Mesenchymal stem cell (in vitro differentiated cells and primary cell): Measurements from ENCODE around the gene CPE.
A peak's percentile ranks its signal among the peaks of the same experiment; 100 is the strongest.

Experiments used
- DNase-seq: peaks from one replicate; pipeline ENCODE4 v3.0.0-alpha.2; 2013
- H2AFZ ChIP-seq: one replicate; pipeline ENCODE4 v1.6.1; 2013; ENCODE audit warnings: low read depth, mild to moderate bottlenecking, control low read depth, inconsistent platforms, low read length, moderate library complexity
- H2AK5ac ChIP-seq: 2 replicates; pipeline ENCODE4 v1.6.1; 2013; ENCODE audit warnings: low read length, moderate library complexity, mild to moderate bottlenecking, inconsistent platforms; ENCODE audit not compliant: severe bottlenecking
- H2BK120ac ChIP-seq: one replicate; pipeline ENCODE4 v1.6.1; 2013; ENCODE audit warnings: low read depth, mild to moderate bottlenecking, inconsistent platforms, low read length, moderate library complexity
- H2BK12ac ChIP-seq, 2 experiments: one replicate each; pipeline ENCODE4 v1.6.1; 2013; ENCODE audit warnings: inconsistent platforms in 2 of 2, low read length in 2 of 2, mild to moderate bottlenecking in 2 of 2, moderate library complexity in 2 of 2, control low read depth in 1 of 2
- H2BK15ac ChIP-seq: one replicate; pipeline ENCODE4 v1.6.1; 2013; ENCODE audit warnings: mild to moderate bottlenecking, low read depth, inconsistent platforms; ENCODE audit not compliant: poor library complexity, severe bottlenecking
- H2BK5ac ChIP-seq: 2 replicates; pipeline ENCODE4 v1.6.1; 2013; ENCODE audit warnings: low read depth, mild to moderate bottlenecking, low read length, control low read depth, inconsistent platforms; ENCODE audit not compliant: poor library complexity, severe bottlenecking
- H3K14ac ChIP-seq, 2 experiments: one replicate each; pipeline ENCODE4 v1.6.1; 2013; ENCODE audit warnings: inconsistent platforms in 2 of 2, low read length in 2 of 2, control low read depth in 1 of 2, mild to moderate bottlenecking in 1 of 2, moderate library complexity in 1 of 2
- H3K18ac ChIP-seq, 2 experiments: one replicate each; pipeline ENCODE4 v1.6.1; 2013; ENCODE audit warnings: inconsistent platforms in 2 of 2, low read length in 2 of 2, control low read depth in 1 of 2, low read depth in 1 of 2, mild to moderate bottlenecking in 1 of 2
- H3K23ac ChIP-seq, 2 experiments: one replicate each; pipeline ENCODE4 v1.6.1; 2013; ENCODE audit warnings: inconsistent platforms in 2 of 2, low read length in 2 of 2, mild to moderate bottlenecking in 2 of 2, moderate library complexity in 2 of 2, control low read depth in 1 of 2
- H3K27ac ChIP-seq: 2 replicates; pipeline ENCODE4 v1.5.1; 2013; ENCODE audit warnings: mild to moderate bottlenecking, moderate library complexity, low read length, control low read depth, inconsistent platforms; ENCODE audit not compliant: poor library complexity, severe bottlenecking
- H3K27me3 ChIP-seq, 2 experiments: 2 replicates each; pipeline versions ENCODE4 v1.6.1 to v1.7.0; 2013; ENCODE audit warnings: low read length in 2 of 2, mild to moderate bottlenecking in 2 of 2, moderate library complexity in 2 of 2, control low read depth in 1 of 2, inconsistent platforms in 1 of 2; ENCODE audit not compliant: control insufficient read depth in 1 of 2, insufficient read depth in 1 of 2
- H3K36me3 ChIP-seq, 2 experiments: 2 replicates each; pipeline versions ENCODE4 v1.6.1 to v1.7.0; 2013; ENCODE audit warnings: low read length in 2 of 2, control low read depth in 1 of 2, inconsistent platforms in 1 of 2, low read depth in 1 of 2, mild to moderate bottlenecking in 1 of 2; ENCODE audit not compliant: insufficient read depth in 2 of 2, control insufficient read depth in 1 of 2
- H3K4ac ChIP-seq, 2 experiments: one replicate each; pipeline ENCODE4 v1.6.1; 2013; ENCODE audit warnings: inconsistent platforms in 2 of 2, low read length in 2 of 2, mild to moderate bottlenecking in 2 of 2, moderate library complexity in 2 of 2, control low read depth in 1 of 2, low read depth in 1 of 2
- H3K4me1 ChIP-seq: 2 replicates; pipeline ENCODE4 v1.6.1; 2013; ENCODE audit warnings: low read depth, low read length, control low read depth; ENCODE audit not compliant: control insufficient read depth, insufficient read depth
- H3K4me2 ChIP-seq: 2 replicates; pipeline ENCODE4 v1.6.1; 2013; ENCODE audit warnings: low read length, mild to moderate bottlenecking, inconsistent platforms; ENCODE audit not compliant: poor library complexity, severe bottlenecking
- H3K4me3 ChIP-seq, 2 experiments: 2 replicates each; pipeline versions ENCODE4 v1.5.1 to v1.7.0; 2013; ENCODE audit warnings: low read length in 2 of 2, mild to moderate bottlenecking in 2 of 2, control low read depth in 1 of 2, low read depth in 1 of 2; ENCODE audit not compliant: insufficient read depth in 1 of 2
- H3K79me1 ChIP-seq: replicated peaks from 2 replicates; pipeline ENCODE4 v1.6.1; 2013; ENCODE audit warnings: mild to moderate bottlenecking, control low read depth, low read length, inconsistent platforms; ENCODE audit not compliant: poor library complexity, severe bottlenecking
- H3K9ac ChIP-seq: 2 replicates; pipeline ENCODE4 v1.7.0; 2013; ENCODE audit warnings: mild to moderate bottlenecking, low read length, moderate library complexity
- H3K9me3 ChIP-seq: 2 replicates; pipeline ENCODE4 v1.7.0; 2013; ENCODE audit warnings: mild to moderate bottlenecking, low read length; ENCODE audit not compliant: control insufficient read depth
- H4K8ac ChIP-seq: one replicate; pipeline ENCODE4 v1.6.1; 2013; ENCODE audit warnings: inconsistent platforms, mild to moderate bottlenecking, low read length, moderate library complexity
- H4K91ac ChIP-seq: one replicate; pipeline ENCODE4 v1.6.1; 2013; ENCODE audit warnings: mild to moderate bottlenecking, low read length, inconsistent platforms
- WGBS: methylation state at CpG from one replicate; pipeline ENCODE4 v1.1.7; 2013; ENCODE audit warnings: mixed read lengths; 5-methylcytosine and 5-hydroxymethylcytosine counted together

CPE gene

DNA sequence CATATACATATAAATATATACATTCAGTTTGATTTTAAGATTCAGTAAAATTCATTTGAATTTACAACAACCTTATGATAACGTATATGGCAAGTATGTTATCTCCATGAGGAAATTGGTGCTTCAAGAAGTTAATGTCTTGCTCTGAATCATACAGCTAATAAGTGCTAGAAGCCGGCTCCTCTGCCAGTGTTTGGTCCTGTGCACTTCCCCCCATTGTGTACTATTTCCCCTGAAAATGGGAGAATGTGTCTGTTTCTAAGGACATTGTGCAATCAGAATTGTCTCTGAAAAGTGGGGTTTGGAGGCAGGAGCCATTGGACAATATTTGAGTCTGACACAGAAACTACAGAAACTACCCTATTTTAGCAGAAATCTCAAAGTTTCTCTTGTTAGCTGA is 135.9 kb downstream of the CPE start:
- H3K4me1 ChIP-seq = no peaks in the 10 kb centered on the region
- no peak overlapping the region for H3K4ac ChIP-seq
- H4K8ac ChIP-seq = no peak overlapping the region
- H2AFZ ChIP-seq = no peak overlapping the region
- H3K27me3 ChIP-seq = no peaks in the 10 kb centered on the region
- no peak overlapping the region for H2BK5ac ChIP-seq
- H2BK120ac ChIP-seq = no peak overlapping the region
- H3K23ac ChIP-seq = no peak overlapping the region
- H3K14ac ChIP-seq = no peak overlapping the region
- DNase-seq = no peak
- H3K18ac ChIP-seq = no peak overlapping the region
- H2BK15ac ChIP-seq = no peak overlapping the region
- no peak overlapping the region for H3K4me3 ChIP-seq
- no peaks in the 10 kb centered on the region for H3K36me3 ChIP-seq
- H2BK12ac ChIP-seq = no peak overlapping the region
- no peak overlapping the region for H3K4me2 ChIP-seq
- no peak overlapping the region for H3K9ac ChIP-seq
- 38% methylated on average over 1 of the region's 2 CpGs for WGBS
- no peaks in the 10 kb centered on the region for H3K9me3 ChIP-seq
- H3K27ac ChIP-seq = no peak overlapping the region
- no peak overlapping the region for H4K91ac ChIP-seq
- H2AK5ac ChIP-seq = no peak overlapping the region
- no peaks in the 10 kb centered on the region for H3K79me1 ChIP-seq

DNA sequence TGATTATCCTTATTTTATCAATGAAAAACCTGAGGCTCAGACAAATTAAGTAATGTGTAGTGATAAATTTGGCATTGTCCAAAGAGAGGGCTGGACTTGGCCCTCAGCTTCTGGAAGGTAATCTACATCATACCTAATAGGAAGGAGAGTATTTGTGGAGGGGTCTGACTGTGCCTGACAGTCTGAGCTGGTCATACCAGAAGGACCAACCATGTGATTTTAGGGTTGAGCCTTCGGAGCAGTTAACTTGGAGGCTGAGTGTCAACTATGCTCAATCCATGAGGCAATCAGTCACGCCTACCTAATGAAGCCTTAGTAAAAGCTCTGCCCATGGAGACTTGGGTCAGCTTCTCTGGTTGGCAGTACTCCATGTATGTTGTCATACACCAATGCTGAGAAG is 136.4 kb downstream of the CPE start:
- Histone ChIP-seq H2BK120ac (no peak overlapping the region), H3K4ac (no peak overlapping the region), H4K91ac (peak overlapping the region; percentile 6), H3K79me1 (no peaks in the 10 kb centered on the region), H4K8ac (no peak overlapping the region), H3K9ac (no peak overlapping the region), H3K27me3 (no peaks in the 10 kb centered on the region), H3K27ac (no peak overlapping the region), H2BK15ac (no peak overlapping the region), H3K18ac (no peak overlapping the region), H3K14ac (no peak overlapping the region), H3K36me3 (no peaks in the 10 kb centered on the region), H2BK12ac (peak overlapping the region in 1 of 2 experiments; percentile 15), H3K4me3 (no peak overlapping the region), H3K4me2 (no peak overlapping the region), H3K23ac (no peak overlapping the region), H2AFZ (no peak overlapping the region), H2BK5ac (no peak overlapping the region), H3K9me3 (no peaks in the 10 kb centered on the region), H3K4me1 (no peaks in the 10 kb centered on the region), H2AK5ac (no peak overlapping the region)
- no peak for DNase-seq
- 96% methylated on average over 2 of the region's 2 CpGs for WGBS

DNA sequence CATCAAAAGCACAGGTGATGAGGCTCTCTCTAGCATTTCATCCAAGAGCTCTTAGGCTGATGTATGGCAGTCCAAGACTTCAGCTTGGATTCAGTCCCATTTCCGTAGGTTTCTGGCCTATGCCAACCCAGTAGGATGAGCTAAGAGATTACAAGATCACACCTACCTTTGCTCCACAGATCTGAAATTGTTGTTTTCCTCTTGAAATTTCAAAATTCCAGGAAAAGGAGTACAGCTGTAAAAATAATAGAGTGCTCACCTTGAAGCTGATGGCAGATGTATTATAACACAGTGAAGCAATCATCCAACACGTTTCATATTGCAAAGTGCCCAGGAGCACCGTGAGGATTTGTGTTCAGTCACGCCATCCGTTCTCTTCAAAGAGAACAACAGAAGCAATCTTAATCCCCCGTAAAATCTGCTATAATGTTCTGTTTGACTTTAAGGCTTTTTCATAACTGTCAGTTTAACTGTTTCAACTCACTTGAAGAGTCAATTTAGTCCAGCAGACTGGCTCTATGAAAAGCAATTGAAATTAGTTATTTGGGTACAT is 137.5 kb downstream of the CPE start:
- no peak for DNase-seq
- H3K36me3 ChIP-seq = no peaks in the 10 kb centered on the region
- WGBS = 95% methylated on average over 5 of the region's 6 CpGs
- peak overlapping the region in 1 of 2 experiments; percentile 47 for H2BK12ac ChIP-seq
- no peaks in the 10 kb centered on the region for H3K4me1 ChIP-seq
- H3K4me2 ChIP-seq = no peak overlapping the region
- H2AK5ac ChIP-seq = no peak overlapping the region
- H4K8ac ChIP-seq = no peak overlapping the region
- H3K79me1 ChIP-seq = no peaks in the 10 kb centered on the region
- H3K18ac ChIP-seq = no peak overlapping the region
- H2BK15ac ChIP-seq = no peak overlapping the region
- no peaks in the 10 kb centered on the region for H3K27me3 ChIP-seq
- H2BK120ac ChIP-seq = no peak overlapping the region
- no peak overlapping the region for H3K4ac ChIP-seq
- H2BK5ac ChIP-seq = no peak overlapping the region
- no peak overlapping the region for H3K14ac ChIP-seq
- no peak overlapping the region for H3K27ac ChIP-seq
- no peak overlapping the region for H3K9ac ChIP-seq
- H3K9me3 ChIP-seq = no peaks in the 10 kb centered on the region
- no peak overlapping the region for H3K4me3 ChIP-seq
- H2AFZ ChIP-seq = no peak overlapping the region
- no peak overlapping the region for H3K23ac ChIP-seq
- no peak overlapping the region for H4K91ac ChIP-seq

DNA sequence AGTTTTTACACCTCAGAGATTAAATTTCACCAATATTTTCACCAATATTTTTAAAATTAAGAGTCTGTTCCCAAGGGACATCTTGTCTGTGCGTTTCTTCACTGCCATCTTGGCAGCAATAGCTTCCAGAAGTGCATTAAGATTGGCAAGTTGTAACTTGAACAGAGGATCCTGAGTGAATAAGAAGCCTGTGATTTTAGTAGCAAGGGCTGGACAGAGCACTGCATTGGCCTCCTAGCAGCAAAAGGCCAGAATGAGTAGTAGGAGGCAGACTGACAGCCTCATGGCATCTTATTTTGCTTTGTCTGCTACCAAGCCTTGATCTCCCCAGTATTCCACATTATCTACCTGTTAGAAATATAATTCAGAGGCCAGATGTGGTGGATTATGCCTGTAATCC is 138.4 kb downstream of the CPE start:
- no peak overlapping the region for H3K14ac ChIP-seq
- no peaks in the 10 kb centered on the region for H3K27me3 ChIP-seq
- no peak overlapping the region for H3K27ac ChIP-seq
- no peak overlapping the region for H3K9ac ChIP-seq
- H2AFZ ChIP-seq = no peak overlapping the region
- no peak overlapping the region for H3K4me2 ChIP-seq
- H3K9me3 ChIP-seq = no peaks in the 10 kb centered on the region
- H2BK120ac ChIP-seq = no peak overlapping the region
- H3K4me3 ChIP-seq = no peak overlapping the region
- H4K8ac ChIP-seq = no peak overlapping the region
- H3K4me1 ChIP-seq = no peaks in the 10 kb centered on the region
- peak overlapping the region; percentile 44 for H2BK15ac ChIP-seq
- H3K79me1 ChIP-seq = no peaks in the 10 kb centered on the region
- no peak overlapping the region for H3K23ac ChIP-seq
- H2AK5ac ChIP-seq = no peak overlapping the region
- WGBS = 100% methylated on average over 1 of the region's 1 CpG
- no peak overlapping the region for H2BK5ac ChIP-seq
- DNase-seq = no peak
- no peak overlapping the region for H2BK12ac ChIP-seq
- H3K4ac ChIP-seq = no peak overlapping the region
- H4K91ac ChIP-seq = no peak overlapping the region
- no peaks in the 10 kb centered on the region for H3K36me3 ChIP-seq
- H3K18ac ChIP-seq = no peak overlapping the region
